GM18519 (cell line): Measurements from ENCODE around the gene VDAC1.
"Not testable (repeated sequence)": the region's sequence is repeated elsewhere in the genome, so short reads cannot be mapped to it uniquely, and the experiment has no call there.

Experiments used
- ATAC-seq: cut with Tn5 transposase; IDR thresholded peaks from one replicate; pipeline ENCODE4 v1.9.1; 2021; ENCODE audit warnings: mild to moderate bottlenecking, moderate library complexity; ENCODE audit not compliant: unreplicated experiment, low FRiP score

VDAC1 gene

DNA sequence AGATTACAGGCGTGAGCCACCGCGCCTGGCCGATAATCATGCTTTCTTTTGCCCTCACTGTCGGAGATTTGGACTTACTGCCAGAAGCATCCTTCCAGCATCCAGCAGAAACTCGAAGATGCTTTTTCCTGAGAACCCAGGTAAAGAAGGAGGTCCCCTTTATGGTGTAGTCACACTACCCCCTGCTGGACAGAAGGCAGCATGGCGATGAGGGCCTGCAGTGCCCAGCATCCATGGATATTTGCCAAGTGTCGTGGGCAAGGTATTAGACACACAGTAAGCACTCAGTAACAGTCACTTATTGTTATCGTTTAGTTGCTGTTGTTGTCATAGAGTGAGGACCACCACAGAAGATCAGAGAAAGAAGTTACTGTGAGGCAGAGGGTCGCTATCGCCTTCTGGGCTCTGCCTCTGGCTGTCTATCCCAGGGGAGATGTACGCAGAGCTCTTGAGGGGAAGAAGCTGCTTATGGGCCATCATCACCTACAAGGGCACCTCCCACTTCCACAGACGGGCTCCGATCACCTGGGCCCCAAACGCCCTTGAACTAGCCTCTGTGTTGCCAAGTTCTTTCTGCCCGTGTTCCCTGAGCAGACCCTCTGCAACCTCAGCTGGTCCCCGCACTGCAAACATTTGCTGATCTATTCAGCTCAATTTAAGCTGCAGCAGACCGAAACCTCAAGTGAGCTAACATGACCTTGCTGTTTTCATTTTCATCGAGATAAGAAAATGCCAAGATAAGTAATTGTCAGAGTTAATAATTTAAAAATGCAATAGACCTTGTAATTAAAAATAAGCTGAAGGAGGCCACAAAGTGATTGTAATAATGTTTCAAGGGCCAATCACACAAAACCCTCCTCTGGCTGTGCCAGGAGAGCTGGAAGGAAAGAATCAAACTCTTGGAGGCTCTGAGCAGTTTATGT, 60.3 kb downstream of the VDAC1 start:
- no peak for ATAC-seq

DNA sequence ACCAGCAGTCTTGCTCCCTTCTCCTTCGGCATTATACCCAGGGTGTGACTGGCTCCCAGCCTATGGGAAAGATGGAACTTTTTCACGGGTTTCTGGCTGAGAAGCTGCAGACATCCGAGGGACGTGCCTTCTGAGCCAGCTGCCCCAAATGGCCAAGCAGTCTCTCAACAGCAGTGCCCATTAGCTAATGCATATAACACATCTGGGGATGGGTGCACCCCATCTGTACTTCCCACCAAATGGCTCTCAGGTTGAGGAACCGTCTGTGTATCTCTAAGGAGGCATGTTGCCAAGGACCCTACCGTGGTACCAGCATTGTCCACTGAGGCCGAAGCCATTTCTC, 61.3 kb downstream of the VDAC1 start:
- ATAC-seq = no peak

GRCh38 chr5:133942614-133943474, 61.9 kb downstream of the VDAC1 start:
- ATAC-seq = no peak

- ATAC-seq = no peak
These were observed 63.1 kb downstream of the VDAC1 start for GRCh38 chr5:133941456-133942196.

DNA sequence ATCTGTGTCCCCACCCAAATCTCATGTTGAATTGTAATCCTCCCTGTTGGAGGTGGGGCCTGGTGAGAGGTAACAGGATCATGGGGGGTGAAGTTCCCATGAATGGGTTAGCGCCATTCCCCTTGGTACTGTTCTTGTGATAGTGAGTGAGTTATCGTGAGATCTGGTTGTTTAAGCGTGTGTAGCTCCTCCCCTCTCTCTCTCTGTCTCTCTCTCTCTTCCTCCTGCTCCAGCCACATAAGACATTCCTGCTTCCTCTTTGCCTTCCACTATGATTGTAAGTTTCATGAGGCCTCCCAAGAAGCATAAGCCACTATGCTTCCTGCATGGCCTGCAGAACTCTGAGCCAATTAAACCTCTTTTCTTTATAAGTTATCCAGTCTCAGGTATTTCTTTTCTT, 65.1 kb downstream of the VDAC1 start:
- ATAC-seq = no peak

DNA sequence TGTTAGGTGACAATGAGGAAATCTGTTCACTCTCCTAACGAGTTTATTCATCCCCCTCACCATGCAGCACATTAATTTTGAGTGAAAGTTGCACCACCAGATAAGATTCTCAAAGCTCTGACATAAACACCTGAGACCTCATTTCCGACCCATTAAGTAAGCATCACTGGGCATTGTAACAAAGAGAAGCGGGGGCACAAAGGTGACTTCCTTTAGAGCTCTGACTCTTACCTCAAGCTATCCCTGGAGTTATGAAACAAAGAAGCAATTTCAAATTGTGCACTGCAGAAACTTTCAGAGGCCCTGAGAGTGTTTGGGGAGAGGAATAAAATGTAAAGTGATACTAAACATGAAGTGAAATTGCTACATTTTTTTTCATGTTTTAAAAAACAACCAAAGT, 65.8 kb downstream of the VDAC1 start:
- peak; percentile 41 for ATAC-seq

GRCh38 chr5:133938039-133938821, 66.5 kb downstream of the VDAC1 start:
- no peak for ATAC-seq

- not testable (repeated sequence) for ATAC-seq
These were observed 67.1 kb downstream of the VDAC1 start for GRCh38 chr5:133937628-133938027.

- no peak for ATAC-seq
These were observed 68.1 kb downstream of the VDAC1 start for GRCh38 chr5:133936651-133937015.

DNA sequence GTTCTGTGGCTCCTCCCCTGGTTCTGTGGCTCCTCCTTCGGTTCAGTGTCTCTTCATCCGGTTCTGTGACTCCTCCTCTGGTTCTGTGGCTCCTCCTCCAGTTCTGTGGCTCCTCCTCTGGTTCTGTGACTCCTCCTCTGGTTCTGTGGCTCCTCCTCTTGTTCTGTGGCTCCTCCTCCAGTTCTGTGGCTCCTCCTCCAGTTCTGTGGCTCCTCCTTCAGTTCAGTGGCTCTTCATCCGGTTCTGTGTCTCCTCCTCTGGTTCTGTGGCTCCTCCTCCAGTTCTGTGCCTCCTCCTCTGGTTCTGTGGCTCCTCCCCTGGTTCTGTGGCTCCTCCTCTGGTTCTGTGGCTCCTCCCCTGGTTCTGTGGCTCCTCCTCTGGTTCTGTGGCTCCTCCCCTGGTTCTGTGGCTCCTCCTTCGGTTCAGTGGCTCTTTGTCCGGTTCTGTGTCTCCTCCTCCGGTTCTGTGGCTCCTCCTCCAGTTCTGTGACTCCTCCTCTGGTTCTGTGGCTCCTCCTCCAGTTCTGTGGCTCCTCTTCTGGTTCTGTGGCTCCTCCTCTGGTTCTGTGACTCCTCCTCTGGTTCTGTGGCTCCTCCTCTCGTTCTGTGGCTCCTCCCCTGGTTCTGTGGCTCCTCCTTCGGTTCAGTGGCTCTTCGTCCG, 68.7 kb downstream of the VDAC1 start:
- not testable (repeated sequence) for ATAC-seq

- no peak for ATAC-seq
These were observed 69.2 kb downstream of the VDAC1 start for GRCh38 chr5:133935667-133935940.

DNA sequence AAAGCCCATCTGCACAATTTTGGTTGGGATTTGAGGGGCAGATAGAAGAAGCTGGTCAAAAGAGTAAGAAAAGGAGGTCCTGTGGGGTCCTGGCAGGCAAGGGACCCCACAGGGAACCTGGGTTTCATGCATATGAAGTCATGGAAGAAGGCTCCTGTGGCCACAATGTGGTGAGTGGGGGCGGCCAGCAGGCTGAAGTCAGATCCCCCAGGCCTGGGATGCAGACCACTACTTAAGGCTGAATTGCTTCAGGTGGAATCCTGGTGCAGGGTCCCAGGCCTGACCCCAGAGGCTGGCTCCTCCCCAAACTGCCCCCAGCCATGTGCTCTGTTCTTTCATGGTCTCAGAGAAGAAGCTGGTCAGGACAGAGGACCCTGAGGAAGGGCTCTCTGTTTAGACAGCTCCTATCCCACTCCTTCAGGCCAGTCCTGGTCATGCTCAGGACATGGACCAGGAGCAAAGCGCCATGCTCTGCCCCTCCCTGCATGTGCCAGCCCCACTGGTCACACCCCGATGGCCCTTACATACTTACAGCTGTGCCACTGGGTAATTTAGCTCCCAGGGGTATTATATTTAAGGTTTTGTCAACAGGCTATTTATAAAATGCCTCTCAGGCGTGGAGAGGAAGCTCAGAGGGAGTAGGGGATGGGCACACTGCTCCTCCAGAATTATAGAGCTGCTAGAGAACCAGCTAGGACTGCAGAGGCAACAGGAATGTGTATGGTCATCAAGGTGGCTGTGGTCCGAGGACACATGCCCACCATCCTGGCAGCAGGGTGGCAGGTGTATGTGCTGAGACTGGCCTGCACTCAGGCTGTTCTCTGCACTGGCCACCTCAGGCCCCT, 69.7 kb downstream of the VDAC1 start:
- no peak for ATAC-seq

- ATAC-seq = no peak
These were observed 70.5 kb downstream of the VDAC1 start for GRCh38 chr5:133934311-133934710.

- no peak for ATAC-seq
These were observed 71.0 kb downstream of the VDAC1 start for GRCh38 chr5:133933670-133934295.

- no peak for ATAC-seq
These were observed 71.6 kb downstream of the VDAC1 start for GRCh38 chr5:133933169-133933509.

- ATAC-seq = no peak
These were observed 72.2 kb downstream of the VDAC1 start for GRCh38 chr5:133932441-133933168.

DNA sequence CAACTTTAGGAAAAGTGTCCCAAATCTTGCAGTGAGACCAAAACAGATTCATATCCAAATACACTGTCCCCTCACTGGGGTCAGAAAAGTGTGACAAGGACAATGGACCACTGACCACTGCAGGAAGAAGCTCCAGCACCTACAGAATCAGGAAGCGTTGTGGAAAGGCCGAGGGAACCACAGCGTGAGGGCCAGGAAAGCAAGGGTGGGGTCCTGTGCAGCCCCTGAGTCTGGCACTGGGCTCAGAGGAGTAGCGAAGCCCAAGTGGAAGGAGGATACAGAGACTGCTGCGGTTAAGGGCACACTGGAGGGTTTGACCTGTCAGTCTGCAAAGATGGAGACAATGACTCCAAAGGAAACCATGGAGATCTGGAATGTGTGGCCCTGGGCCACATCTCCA, 73.2 kb downstream of the VDAC1 start:
- no peak for ATAC-seq

GRCh38 chr5:133930813-133931090, 74.0 kb downstream of the VDAC1 start:
- no peak for ATAC-seq
